BLaER1 (cell line): ENCODE results near the gene PANX1.
A peak's percentile ranks its signal among the peaks of the same experiment; 100 is the strongest.
"Not testable (repeated sequence)": the region's sequence is repeated elsewhere in the genome, so short reads cannot be mapped to it uniquely, and the experiment has no call there.

Experiments used
- H3K27ac ChIP-seq: shearing (Covaris generic); formaldehyde crosslinking; 2 replicates; pipeline ENCODE4 v1.8.1; 2022
- H3K27me3 ChIP-seq: shearing (Covaris generic); formaldehyde crosslinking; 2 replicates; pipeline ENCODE4 v1.8.1; 2022
- H3K36me3 ChIP-seq: shearing (Covaris generic); formaldehyde crosslinking; 2 replicates; pipeline ENCODE4 v1.8.1; 2022
- H3K4me1 ChIP-seq: shearing (Covaris generic); formaldehyde crosslinking; 2 replicates; pipeline ENCODE4 v1.8.1; 2022
- H3K4me2 ChIP-seq: shearing (Covaris generic); formaldehyde crosslinking; 2 replicates; pipeline ENCODE4 v1.8.1; 2022
- H3K4me3 ChIP-seq: shearing (Covaris generic); formaldehyde crosslinking; 2 replicates; pipeline ENCODE4 v1.8.1; 2022
- H3K9ac ChIP-seq: shearing (Covaris generic); formaldehyde crosslinking; 2 replicates; pipeline ENCODE4 v1.8.1; 2022
- H3K9me3 ChIP-seq: shearing (Covaris generic); formaldehyde crosslinking; 2 replicates; pipeline ENCODE4 v1.8.1; 2022
- H4K20me1 ChIP-seq: shearing (Covaris generic); formaldehyde crosslinking; 2 replicates; pipeline ENCODE4 v1.8.1; 2022
- Cebpa-rat ChIP-seq: shearing (Covaris generic); IDR thresholded peaks from 2 replicates; pipeline ENCODE4 v1.8.1; 2022

Gene PANX1

GRCh38 chr11:94147433-94147845 lies 18.8 kb downstream of the PANX1 start:
- no peak overlapping the region for H3K9ac ChIP-seq
- H3K4me2 ChIP-seq = peak overlapping the region; percentile 22; the same call in 1 of the 2 replicates

GRCh38 chr11:94148189-94148588 lies 19.5 kb downstream of the PANX1 start:
- H3K27ac ChIP-seq = no peak overlapping the region
- H3K36me3 ChIP-seq = peaks cover 41% of the 10 kb centered on the region
- TF ChIP-seq Cebpa-rat = no peak
- no peaks in the 10 kb centered on the region for H3K27me3 ChIP-seq
- no peak overlapping the region for H3K9ac ChIP-seq
- no peak overlapping the region for H3K4me2 ChIP-seq
- 0 out of 2 replicates have a peak, but pooled peaks cover 4% of the 10 kb centered on the region for H3K9me3 ChIP-seq
- no peak overlapping the region for H3K4me3 ChIP-seq
- peaks cover 47% of the 10 kb centered on the region for H3K4me1 ChIP-seq
- H4K20me1 ChIP-seq = peaks cover 100% of the 10 kb centered on the region

More at GRCh38 chr11:94147433-94147845, 18.8 kb downstream of the PANX1 start:
- no peak for TF ChIP-seq Cebpa-rat
- H3K9me3 ChIP-seq = 0 out of 2 replicates have a peak, but pooled peaks cover 4% of the 10 kb centered on the region
- H4K20me1 ChIP-seq = peaks cover 100% of the 10 kb centered on the region
- H3K4me1 ChIP-seq = peaks cover 54% of the 10 kb centered on the region
- no peak overlapping the region for H3K27ac ChIP-seq
- H3K4me3 ChIP-seq = no peak overlapping the region
- peaks cover 34% of the 10 kb centered on the region for H3K36me3 ChIP-seq
- no peaks in the 10 kb centered on the region for H3K27me3 ChIP-seq

GRCh38 chr11:94149431-94150017 lies 20.9 kb downstream of the PANX1 start:
- Histone ChIP-seq H3K36me3 (peaks cover 50% of the 10 kb centered on the region), H3K9me3 (0 out of 2 replicates have a peak, but pooled peaks cover 4% of the 10 kb centered on the region), H3K4me3 (no peak overlapping the region), H3K9ac (no peak overlapping the region), H3K4me2 (0 out of 2 replicates have a peak overlapping the region, but pooled peaks have one; percentile 15), H3K27me3 (no peaks in the 10 kb centered on the region), H4K20me1 (peaks cover 100% of the 10 kb centered on the region), H3K4me1 (peaks cover 43% of the 10 kb centered on the region), H3K27ac (no peak overlapping the region)
- TF ChIP-seq Cebpa-rat = no peak

GRCh38 chr11:94150056-94150455 lies 21.4 kb downstream of the PANX1 start:
- peaks cover 43% of the 10 kb centered on the region for H3K4me1 ChIP-seq
- peaks cover 96% of the 10 kb centered on the region for H4K20me1 ChIP-seq
- H3K4me3 ChIP-seq = no peak overlapping the region
- H3K27me3 ChIP-seq = no peaks in the 10 kb centered on the region
- H3K9me3 ChIP-seq = peaks cover 5% of the 10 kb centered on the region; the same call in 1 of the 2 replicates
- H3K27ac ChIP-seq = no peak overlapping the region
- H3K9ac ChIP-seq = no peak overlapping the region
- TF ChIP-seq Cebpa-rat = no peak
- no peak overlapping the region for H3K4me2 ChIP-seq
- H3K36me3 ChIP-seq = peaks cover 50% of the 10 kb centered on the region

- H3K4me1 ChIP-seq = peaks cover 43% of the 10 kb centered on the region
- peaks cover 15% of the 10 kb centered on the region for H3K9me3 ChIP-seq
- peaks cover 50% of the 10 kb centered on the region for H3K36me3 ChIP-seq
- no peaks in the 10 kb centered on the region for H3K27me3 ChIP-seq
- no peak overlapping the region for H3K9ac ChIP-seq
- peaks cover 87% of the 10 kb centered on the region for H4K20me1 ChIP-seq
- H3K27ac ChIP-seq = no peak overlapping the region
- H3K4me3 ChIP-seq = no peak overlapping the region
- H3K4me2 ChIP-seq = peak overlapping the region; percentile 13; the same call in 1 of the 2 replicates
- TF ChIP-seq Cebpa-rat = no peak
Measured at GRCh38 chr11:94150704-94151685, 22.4 kb downstream of the PANX1 start.

GRCh38 chr11:94151903-94152677 lies 23.4 kb downstream of the PANX1 start:
- Histone ChIP-seq H4K20me1 (peaks cover 76% of the 10 kb centered on the region), H3K9ac (no peak overlapping the region), H3K4me2 (no peak overlapping the region), H3K9me3 (peaks cover 20% of the 10 kb centered on the region), H3K27me3 (no peaks in the 10 kb centered on the region), H3K4me1 (peaks cover 34% of the 10 kb centered on the region), H3K4me3 (no peak overlapping the region), H3K36me3 (peaks cover 51% of the 10 kb centered on the region), H3K27ac (no peak overlapping the region)
- TF ChIP-seq Cebpa-rat = no peak

GRCh38 chr11:94152678-94153065 lies 24.0 kb downstream of the PANX1 start:
- Histone ChIP-seq H3K4me1 (peaks cover 28% of the 10 kb centered on the region), H3K36me3 (peaks cover 51% of the 10 kb centered on the region), H3K4me3 (no peak overlapping the region), H3K27ac (no peak overlapping the region), H3K4me2 (no peak overlapping the region), H3K27me3 (no peaks in the 10 kb centered on the region), H3K9ac (no peak overlapping the region), H4K20me1 (peaks cover 70% of the 10 kb centered on the region), H3K9me3 (peaks cover 20% of the 10 kb centered on the region)
- no peak for TF ChIP-seq Cebpa-rat

GRCh38 chr11:94153320-94153719 lies 24.7 kb downstream of the PANX1 start:
- Histone ChIP-seq H3K36me3 (peaks cover 51% of the 10 kb centered on the region), H3K9me3 (peaks cover 20% of the 10 kb centered on the region), H3K27ac (no peak overlapping the region), H3K4me2 (no peak overlapping the region), H3K4me1 (peaks cover 26% of the 10 kb centered on the region; the same call in 1 of the 2 replicates), H3K9ac (no peak overlapping the region), H4K20me1 (peaks cover 63% of the 10 kb centered on the region), H3K27me3 (no peaks in the 10 kb centered on the region), H3K4me3 (no peak overlapping the region)
- no peak for TF ChIP-seq Cebpa-rat

GRCh38 chr11:94154095-94154856 lies 25.6 kb downstream of the PANX1 start:
- Histone ChIP-seq H4K20me1 (peaks cover 54% of the 10 kb centered on the region), H3K27me3 (no peaks in the 10 kb centered on the region), H3K9me3 (peaks cover 20% of the 10 kb centered on the region), H3K4me1 (peaks cover 23% of the 10 kb centered on the region; the same call in 1 of the 2 replicates), H3K27ac (no peak overlapping the region), H3K4me3 (no peak overlapping the region), H3K36me3 (peaks cover 51% of the 10 kb centered on the region), H3K4me2 (no peak overlapping the region), H3K9ac (no peak overlapping the region)
- no peak for TF ChIP-seq Cebpa-rat

GRCh38 chr11:94157339-94157738 lies 28.7 kb downstream of the PANX1 start:
- H3K4me1 ChIP-seq, H3K27ac ChIP-seq, H3K4me2 ChIP-seq, H3K27me3 ChIP-seq, H3K4me3 ChIP-seq, H3K9ac ChIP-seq: not testable (repeated sequence)
- Histone ChIP-seq H3K36me3 (peaks cover 51% of the 10 kb centered on the region), H4K20me1 (peaks cover 23% of the 10 kb centered on the region), H3K9me3 (peaks cover 44% of the 10 kb centered on the region)
